Measurements from ENCODE around the gene RBMS3. TPM values are rescaled to one million over a fixed set of nuclear protein-coding genes. Genes with fewer than 3 reads are reported as not detected.
"Not testable (repeated sequence)": the region's sequence is repeated elsewhere in the genome, so short reads cannot be mapped to it uniquely, and the experiment has no call there.

Gene RBMS3
- total RNA-seq (100 to 1,000 TPM; 157 to 203 TPM), polyA plus RNA-seq (10 to 100 TPM; 26.8 to 32.9 TPM)
- long read RNA-seq, donor 1, full-length matches to known transcripts = 45 of 415 reads
- long read RNA-seq, donor 1, partial matches to known transcripts = 77 of 415 reads
- long read RNA-seq, donor 1, other reads (novel, unspliced or antisense) = 293 of 415 reads
- long read RNA-seq, donor 2, full-length matches to known transcripts = 10 of 149 reads
- long read RNA-seq, donor 2, partial matches to known transcripts = 12 of 149 reads
- long read RNA-seq, donor 2, other reads (novel, unspliced or antisense) = 127 of 149 reads

- ATAC-seq (ENCODE audit: low FRiP score) (peak; percentile 96), DNase-seq (peak; percentile 93 to 95)
- peaks cover 0 to 3% of the 10 kb centered on the region in 2 donors for H3K4me1 ChIP-seq (ENCODE audit: control insufficient read depth in 1 of 2, insufficient read depth in 2 of 2, low read length in 2 of 2)
- WGBS, 2 donors = 0 to 1% methylated on average over 16 of the region's 16 CpGs
- intact Hi-C loops (cut with DNase I) = loop anchor here (2.0 to 10.0 kb wide), 11 partner anchors 42 to 482 kb away; no protein-coding TSS in a partner anchor
- H3K36me3 ChIP-seq (ENCODE audit: control insufficient read depth in 1 of 2, insufficient read depth in 2 of 2, low read length in 1 of 2) = no peaks in the 10 kb centered on the region
- peak within 1 kb of the TSS; percentile 98 to 100 for H3K4me3 ChIP-seq (ENCODE audit: low read length in 2 of 2)
- H3K27me3 ChIP-seq (ENCODE audit: control insufficient read depth in 1 of 2, insufficient read depth in 2 of 2, low read length in 1 of 2) = no peaks in the 10 kb centered on the region
- no peaks in the 10 kb centered on the region for H3K9me3 ChIP-seq (ENCODE audit: control insufficient read depth, low read length)
- H3K27ac ChIP-seq (ENCODE audit: low read depth in 1 of 2, low read length in 2 of 2) = peak within 1 kb of the TSS; percentile 87 to 93
Observed at GRCh38 chr3:29280404-29281093, at the start of gene RBMS3. TSS of gene RBMS3 (plus strand) at chr3:29281071.

GRCh38 chr3:29233126-29233525, 47.7 kb upstream of the RBMS3 start:
- DNase-seq; H3K4me1 ChIP-seq (ENCODE audit: control insufficient read depth in 1 of 2, insufficient read depth in 2 of 2, low read length in 2 of 2); H3K9me3 ChIP-seq (ENCODE audit: control insufficient read depth, low read length); H3K36me3 ChIP-seq (ENCODE audit: control insufficient read depth in 1 of 2, insufficient read depth in 2 of 2, low read length in 1 of 2); H3K4me3 ChIP-seq (ENCODE audit: low read length in 2 of 2); intact Hi-C loops (cut with DNase I); H3K27ac ChIP-seq (ENCODE audit: low read depth in 1 of 2, low read length in 2 of 2); ATAC-seq (ENCODE audit: low FRiP score); H3K27me3 ChIP-seq (ENCODE audit: control insufficient read depth in 1 of 2, insufficient read depth in 2 of 2, low read length in 1 of 2): not testable (repeated sequence)
- 0% methylated on average over 1 of the region's 1 CpG for WGBS, 2 donors

GRCh38 chr3:29236146-29236840, 44.6 kb upstream of the RBMS3 start:
- intact Hi-C loops (cut with DNase I) = no loop called here
- Histone ChIP-seq H3K27ac (ENCODE audit: low read depth in 1 of 2, low read length in 2 of 2) (no peak overlapping the region), H3K36me3 (ENCODE audit: control insufficient read depth in 1 of 2, insufficient read depth in 2 of 2, low read length in 1 of 2) (no peaks in the 10 kb centered on the region), H3K27me3 (ENCODE audit: control insufficient read depth in 1 of 2, insufficient read depth in 2 of 2, low read length in 1 of 2) (no peaks in the 10 kb centered on the region), H3K4me1 (ENCODE audit: control insufficient read depth in 1 of 2, insufficient read depth in 2 of 2, low read length in 2 of 2) (no peaks in the 10 kb centered on the region), H3K4me3 (ENCODE audit: low read length in 2 of 2) (no peak overlapping the region), H3K9me3 (ENCODE audit: control insufficient read depth, low read length) (no peaks in the 10 kb centered on the region)
- DNase-seq (no peak), ATAC-seq (ENCODE audit: low FRiP score) (no peak)
- 78 to 87% methylated on average over 3 of the region's 3 CpGs for WGBS, 2 donors

GRCh38 chr3:29239376-29239775, 41.5 kb upstream of the RBMS3 start:
- WGBS, 2 donors = 96 to 99% methylated on average over 2 of the region's 2 CpGs

GRCh38 chr3:29240248-29240647, 40.6 kb upstream of the RBMS3 start:
- Histone ChIP-seq H3K4me3 (ENCODE audit: low read length in 2 of 2) (no peak overlapping the region), H3K27ac (ENCODE audit: low read depth in 1 of 2, low read length in 2 of 2) (no peak overlapping the region), H3K36me3 (ENCODE audit: control insufficient read depth in 1 of 2, insufficient read depth in 2 of 2, low read length in 1 of 2) (no peaks in the 10 kb centered on the region), H3K9me3 (ENCODE audit: control insufficient read depth, low read length) (no peaks in the 10 kb centered on the region), H3K4me1 (ENCODE audit: control insufficient read depth in 1 of 2, insufficient read depth in 2 of 2, low read length in 2 of 2) (no peaks in the 10 kb centered on the region), H3K27me3 (ENCODE audit: control insufficient read depth in 1 of 2, insufficient read depth in 2 of 2, low read length in 1 of 2) (no peaks in the 10 kb centered on the region)
- no peak for DNase-seq
- intact Hi-C loops (cut with DNase I) = no loop called here
- ATAC-seq (ENCODE audit: low FRiP score) = no peak

More at GRCh38 chr3:29239376-29239775, 41.5 kb upstream of the RBMS3 start:
- H3K4me3 ChIP-seq (ENCODE audit: low read length in 2 of 2) = no peak overlapping the region
- H3K36me3 ChIP-seq (ENCODE audit: control insufficient read depth in 1 of 2, insufficient read depth in 2 of 2, low read length in 1 of 2) = no peaks in the 10 kb centered on the region
- DNase-seq (no peak), ATAC-seq (ENCODE audit: low FRiP score) (no peak)
- H3K27me3 ChIP-seq (ENCODE audit: control insufficient read depth in 1 of 2, insufficient read depth in 2 of 2, low read length in 1 of 2) = no peaks in the 10 kb centered on the region
- intact Hi-C loops (cut with DNase I) = no loop called here
- H3K4me1 ChIP-seq (ENCODE audit: control insufficient read depth in 1 of 2, insufficient read depth in 2 of 2, low read length in 2 of 2) = no peaks in the 10 kb centered on the region
- no peaks in the 10 kb centered on the region for H3K9me3 ChIP-seq (ENCODE audit: control insufficient read depth, low read length)
- no peak overlapping the region for H3K27ac ChIP-seq (ENCODE audit: low read depth in 1 of 2, low read length in 2 of 2)

GRCh38 chr3:29240887-29241286, 40.0 kb upstream of the RBMS3 start:
- no peak overlapping the region for H3K27ac ChIP-seq (ENCODE audit: low read depth in 1 of 2, low read length in 2 of 2)
- intact Hi-C loops (cut with DNase I) = no loop called here
- H3K27me3 ChIP-seq (ENCODE audit: control insufficient read depth in 1 of 2, insufficient read depth in 2 of 2, low read length in 1 of 2) = no peaks in the 10 kb centered on the region
- H3K4me3 ChIP-seq (ENCODE audit: low read length in 2 of 2) = no peak overlapping the region
- no peaks in the 10 kb centered on the region for H3K36me3 ChIP-seq (ENCODE audit: control insufficient read depth in 1 of 2, insufficient read depth in 2 of 2, low read length in 1 of 2)
- no peaks in the 10 kb centered on the region for H3K9me3 ChIP-seq (ENCODE audit: control insufficient read depth, low read length)
- 97 to 99% methylated on average over 4 of the region's 4 CpGs for WGBS, 2 donors
- no peak for DNase-seq
- no peak for ATAC-seq (ENCODE audit: low FRiP score)
- H3K4me1 ChIP-seq (ENCODE audit: control insufficient read depth in 1 of 2, insufficient read depth in 2 of 2, low read length in 2 of 2) = no peaks in the 10 kb centered on the region

- Histone ChIP-seq H3K36me3 (ENCODE audit: control insufficient read depth in 1 of 2, insufficient read depth in 2 of 2, low read length in 1 of 2) (no peaks in the 10 kb centered on the region), H3K27me3 (ENCODE audit: control insufficient read depth in 1 of 2, insufficient read depth in 2 of 2, low read length in 1 of 2) (no peaks in the 10 kb centered on the region), H3K9me3 (ENCODE audit: control insufficient read depth, low read length) (no peaks in the 10 kb centered on the region), H3K27ac (ENCODE audit: low read depth in 1 of 2, low read length in 2 of 2) (no peak overlapping the region), H3K4me3 (ENCODE audit: low read length in 2 of 2) (no peak overlapping the region), H3K4me1 (ENCODE audit: control insufficient read depth in 1 of 2, insufficient read depth in 2 of 2, low read length in 2 of 2) (no peaks in the 10 kb centered on the region)
- ATAC-seq (ENCODE audit: low FRiP score) (no peak), DNase-seq (no peak)
- intact Hi-C loops (cut with DNase I) = no loop called here
Observed at GRCh38 chr3:29241855-29242254, 39.0 kb upstream of the RBMS3 start.

GRCh38 chr3:29242296-29242695, 38.6 kb upstream of the RBMS3 start:
- ATAC-seq (ENCODE audit: low FRiP score) = no peak
- H3K4me1 ChIP-seq (ENCODE audit: control insufficient read depth in 1 of 2, insufficient read depth in 2 of 2, low read length in 2 of 2) = no peaks in the 10 kb centered on the region
- intact Hi-C loops (cut with DNase I) = no loop called here
- no peak for DNase-seq
- H3K27ac ChIP-seq (ENCODE audit: low read depth in 1 of 2, low read length in 2 of 2) = no peak overlapping the region
- no peaks in the 10 kb centered on the region for H3K9me3 ChIP-seq (ENCODE audit: control insufficient read depth, low read length)
- no peaks in the 10 kb centered on the region for H3K36me3 ChIP-seq (ENCODE audit: control insufficient read depth in 1 of 2, insufficient read depth in 2 of 2, low read length in 1 of 2)
- no peaks in the 10 kb centered on the region for H3K27me3 ChIP-seq (ENCODE audit: control insufficient read depth in 1 of 2, insufficient read depth in 2 of 2, low read length in 1 of 2)
- 86 to 87% methylated on average over 2 of the region's 2 CpGs for WGBS, 2 donors
- no peak overlapping the region for H3K4me3 ChIP-seq (ENCODE audit: low read length in 2 of 2)
